GM13977 (cell line): ENCODE measurements around the gene ZMYND8.

Experiments
- DNase-seq: peaks from one replicate; pipeline ENCODE4 v3.0.0; 2012; ENCODE audit warnings: low spot score
- in situ Hi-C: fragments of 300-500 bp; cut with MboI; formaldehyde crosslinking; loops from one replicate; pipeline ENCODE4 v1.12.0; 2022; ENCODE audit warnings: low sequenced_read_pairs, low pct_unique_long_range_greater_than_20kb, mixed read lengths, inconsistent platforms; ENCODE audit not compliant: unreplicated experiment
- TF ChIP-seq, protein P1 (sequence below): IDR thresholded peaks from 2 replicates; pipeline ENCODE4 v1.5.1; 2012; ENCODE audit warnings: mild to moderate bottlenecking, control low read depth; ENCODE audit not compliant: insufficient read depth; ENCODE audit errors: extremely low read depth, missing control alignments

ZMYND8 gene

DNA sequence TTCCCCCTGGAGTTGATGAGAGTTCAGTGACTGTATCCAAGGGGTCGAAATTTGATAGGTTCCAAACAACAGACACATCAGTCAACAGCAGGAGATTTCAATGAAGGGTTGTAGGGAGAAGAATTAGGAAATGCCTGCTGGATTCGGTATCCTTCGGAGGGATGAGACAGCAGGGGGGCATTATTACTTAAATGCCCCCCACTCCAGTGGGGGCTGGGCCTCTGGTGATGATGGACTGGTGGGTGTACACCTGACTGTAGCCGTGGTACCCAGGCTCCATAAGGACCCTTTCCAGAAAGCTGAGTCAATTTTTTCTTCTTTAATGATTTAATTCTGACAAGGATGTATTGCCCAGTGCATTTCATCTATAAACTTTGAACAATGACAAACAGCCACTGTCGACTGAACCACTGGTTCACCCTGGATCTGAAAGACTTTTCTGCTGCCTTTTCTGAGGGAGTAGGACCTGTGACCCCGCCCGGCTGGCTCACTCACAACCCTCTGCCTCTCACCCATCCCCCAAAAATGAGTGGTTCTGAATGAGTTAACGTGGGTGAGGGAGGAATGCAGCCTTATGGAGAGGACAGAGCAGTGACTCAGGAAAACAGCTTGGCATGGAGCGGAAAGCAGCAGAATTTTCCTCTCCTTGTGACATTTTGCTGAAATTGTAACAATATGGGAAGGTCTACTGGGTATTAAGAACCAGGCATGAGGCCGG is 41.0 kb downstream of the ZMYND8 start:
- in situ Hi-C loops: no loop called here
- DNase-seq: no peak

DNA sequence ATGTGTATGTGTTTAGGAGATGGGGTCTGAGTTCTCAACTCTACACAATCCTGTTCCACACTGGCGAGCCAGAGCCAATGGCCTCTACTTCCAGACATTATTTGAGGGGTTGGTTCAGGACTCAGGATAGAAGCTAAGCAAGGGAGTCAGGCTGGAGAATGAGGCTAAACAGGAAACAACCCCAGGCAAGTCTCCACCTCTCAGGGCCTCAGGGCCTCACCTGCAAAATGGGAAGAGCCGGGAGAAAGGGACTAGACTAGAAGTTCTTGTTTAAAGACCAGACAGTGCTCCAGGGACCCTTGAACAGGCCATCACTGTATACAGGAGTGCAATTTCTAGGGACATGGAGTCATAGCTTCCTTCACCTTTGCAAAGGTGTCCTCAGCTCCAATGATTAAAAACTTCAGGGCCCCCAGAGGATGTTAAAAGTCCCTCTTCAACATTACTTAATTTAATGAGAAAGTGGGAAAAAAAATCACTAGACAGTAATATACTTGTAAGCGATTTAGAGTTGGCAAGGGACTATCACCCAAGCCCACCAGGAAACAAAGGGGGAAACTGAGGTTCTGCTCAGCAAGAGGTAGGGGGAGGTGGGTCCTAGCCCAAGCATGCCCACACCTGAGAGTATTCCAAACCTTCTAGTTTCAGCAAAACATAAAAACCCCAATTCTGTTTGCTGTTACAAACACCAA is 41.7 kb downstream of the ZMYND8 start:
- in situ Hi-C loops: no loop called here
- no peak for DNase-seq
- TF ChIP-seq, protein P1, sequence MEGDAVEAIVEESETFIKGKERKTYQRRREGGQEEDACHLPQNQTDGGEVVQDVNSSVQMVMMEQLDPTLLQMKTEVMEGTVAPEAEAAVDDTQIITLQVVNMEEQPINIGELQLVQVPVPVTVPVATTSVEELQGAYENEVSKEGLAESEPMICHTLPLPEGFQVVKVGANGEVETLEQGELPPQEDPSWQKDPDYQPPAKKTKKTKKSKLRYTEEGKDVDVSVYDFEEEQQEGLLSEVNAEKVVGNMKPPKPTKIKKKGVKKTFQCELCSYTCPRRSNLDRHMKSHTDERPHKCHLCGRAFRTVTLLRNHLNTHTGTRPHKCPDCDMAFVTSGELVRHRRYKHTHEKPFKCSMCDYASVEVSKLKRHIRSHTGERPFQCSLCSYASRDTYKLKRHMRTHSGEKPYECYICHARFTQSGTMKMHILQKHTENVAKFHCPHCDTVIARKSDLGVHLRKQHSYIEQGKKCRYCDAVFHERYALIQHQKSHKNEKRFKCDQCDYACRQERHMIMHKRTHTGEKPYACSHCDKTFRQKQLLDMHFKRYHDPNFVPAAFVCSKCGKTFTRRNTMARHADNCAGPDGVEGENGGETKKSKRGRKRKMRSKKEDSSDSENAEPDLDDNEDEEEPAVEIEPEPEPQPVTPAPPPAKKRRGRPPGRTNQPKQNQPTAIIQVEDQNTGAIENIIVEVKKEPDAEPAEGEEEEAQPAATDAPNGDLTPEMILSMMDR: no peak

More for the DNA sequence above, 41.0 kb downstream of the ZMYND8 start:
- TF ChIP-seq, protein P1: no peak

DNA sequence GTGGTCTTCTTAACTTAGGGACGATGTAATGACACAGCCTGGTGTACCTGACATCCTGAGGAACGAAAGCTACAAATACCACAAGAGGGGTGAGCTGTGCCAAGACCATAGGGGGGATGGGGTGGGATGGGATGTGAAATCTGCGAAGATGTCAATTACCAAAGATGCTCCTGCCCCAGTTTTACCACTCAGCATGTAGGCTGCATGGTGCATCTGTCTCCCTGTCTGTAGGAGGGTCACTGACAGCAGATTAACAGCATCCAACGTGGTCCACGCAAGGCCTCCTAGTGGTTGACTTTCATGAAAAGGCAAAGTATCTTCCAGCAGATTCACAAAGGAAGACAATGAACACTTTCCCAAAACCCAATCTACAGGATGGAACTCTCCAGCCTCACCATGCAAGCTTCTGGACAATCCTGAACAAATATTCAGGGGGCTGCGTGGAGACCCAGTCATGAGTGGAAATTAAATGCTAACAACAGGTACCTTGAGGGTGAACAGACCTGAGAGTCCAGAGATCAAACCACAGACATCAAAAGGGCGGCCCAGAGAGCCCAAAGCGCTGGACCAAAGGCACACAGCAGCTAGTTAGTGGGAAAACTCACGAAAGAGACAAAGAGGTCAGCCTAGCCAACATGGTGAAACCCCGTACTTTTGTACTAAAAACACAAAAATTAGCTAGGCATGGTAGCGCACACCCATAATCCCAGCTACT is 44.4 kb downstream of the ZMYND8 start:
- no peak for DNase-seq
- in situ Hi-C loops: no loop called here
- TF ChIP-seq, protein P1: no peak

DNA sequence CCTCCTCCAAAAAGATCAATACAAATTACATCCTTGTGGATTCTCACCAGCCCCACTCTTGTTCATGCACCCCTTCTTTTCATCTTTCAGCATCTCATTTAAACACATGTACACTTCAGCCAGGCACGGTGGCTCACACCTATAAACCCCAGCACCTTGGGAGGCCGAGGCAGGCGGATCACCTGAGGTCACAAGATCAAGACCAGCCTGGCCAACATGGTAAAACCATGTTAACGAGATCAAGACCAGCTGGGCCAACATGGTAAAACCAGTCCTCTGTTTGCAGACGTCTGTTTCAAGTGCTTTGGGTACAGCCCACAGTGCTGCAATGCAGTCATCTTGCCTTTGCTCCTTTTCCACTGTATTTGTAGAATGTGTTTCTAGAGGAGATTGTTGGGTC is 45.3 kb downstream of the ZMYND8 start:
- TF ChIP-seq, protein P1: no peak
- in situ Hi-C loops: no loop called here
- DNase-seq: no peak

DNA sequence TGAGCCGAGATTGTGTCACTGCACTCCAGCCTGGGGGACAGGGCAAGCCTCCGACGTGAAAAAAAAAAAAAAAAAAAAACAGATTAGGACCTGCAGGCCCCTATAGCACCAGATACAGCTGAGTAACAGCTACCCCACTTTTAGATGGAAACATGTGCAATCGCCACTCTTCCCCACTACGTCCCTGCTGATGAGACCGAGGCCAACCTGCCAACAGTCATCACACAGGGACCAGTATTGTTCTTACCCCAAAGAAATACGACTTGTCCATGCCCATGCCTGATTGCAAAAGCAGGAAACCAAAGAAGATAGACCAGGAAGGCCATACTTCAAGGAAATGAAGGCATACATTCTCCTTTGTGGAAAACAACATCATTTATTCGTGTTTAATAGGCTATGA is 45.8 kb downstream of the ZMYND8 start:
- in situ Hi-C loops: no loop called here
- TF ChIP-seq, protein P1: no peak
- no peak for DNase-seq

DNA sequence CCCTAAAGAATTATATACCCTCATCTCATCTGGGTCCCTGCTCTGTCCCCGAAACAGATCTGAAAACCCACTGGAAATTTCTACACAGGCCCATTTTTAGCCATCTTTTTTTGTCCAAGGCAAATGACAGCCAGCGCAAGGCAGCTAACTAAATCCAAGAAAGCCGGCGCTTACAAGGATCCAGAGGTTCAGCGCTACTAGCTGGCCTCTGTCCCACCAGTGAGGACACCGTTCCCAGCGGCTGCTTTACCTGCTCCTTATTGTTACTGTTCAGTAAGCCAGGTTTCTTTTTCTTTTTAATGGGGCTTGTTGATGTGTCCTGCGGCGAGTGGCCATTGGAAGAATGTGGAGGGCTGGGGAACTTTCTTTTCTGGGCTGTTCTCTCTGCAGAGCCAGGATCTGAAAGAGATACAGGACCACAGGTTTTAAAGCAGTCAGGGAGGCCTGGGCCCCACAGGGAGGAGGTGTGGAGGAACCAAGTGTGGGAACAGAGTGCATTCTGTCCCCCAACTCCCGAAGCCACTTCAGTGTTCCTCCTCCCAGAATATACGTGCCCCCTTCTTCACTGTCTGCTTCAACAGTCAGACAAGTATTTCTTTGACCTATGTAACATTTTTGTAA is 46.6 kb downstream of the ZMYND8 start:
- no peak for DNase-seq
- in situ Hi-C loops: no loop called here
- TF ChIP-seq, protein P1: no peak
